Spleen (tissue), 11 donors: Measurements from ENCODE around the gene KCNIP2. TPM values are rescaled to one million over a fixed set of nuclear protein-coding genes. Genes with fewer than 3 reads are reported as not detected.

Source experiments
- DNase-seq: peaks from one replicate; pipeline ENCODE4 v3.0.0-alpha.2; 2020
- H3K27ac ChIP-seq, 8 donors: fragments of 200-600 bp; sonication (generic) in 7 of 8; 1 replicate in 4 of 8; 2 replicates in 4 of 8; pipeline versions ENCODE4 v1.5.0 to v1.8.0; 2016 to 2021; ENCODE audit warnings: inconsistent platforms in 4 of 8, mild to moderate bottlenecking in 4 of 8, moderate library complexity in 1 of 8
- H3K27me3 ChIP-seq, 7 donors: fragments of 200-600 bp; sonication (generic) in 6 of 7; replicated peaks in 1 of 7; 1 replicate in 4 of 7; 2 replicates in 3 of 7; pipeline versions ENCODE4 v1.5.0 to v1.8.0; 2016 to 2021; ENCODE audit warnings: inconsistent platforms in 3 of 7, mild to moderate bottlenecking in 1 of 7
- H3K36me3 ChIP-seq, 6 donors: fragments of 200-600 bp; sonication (generic) in 5 of 6; 1 replicate in 4 of 6; 2 replicates in 2 of 6; pipeline versions ENCODE4 v1.5.0 to v1.8.0; 2016 to 2021; ENCODE audit warnings: inconsistent platforms in 2 of 6
- H3K4me1 ChIP-seq, 6 donors: fragments of 200-600 bp; sonication (generic) in 5 of 6; 1 replicate in 3 of 6; 2 replicates in 3 of 6; pipeline versions ENCODE4 v1.5.0 to v1.8.0; 2016 to 2021; ENCODE audit warnings: inconsistent platforms in 3 of 6
- H3K4me3 ChIP-seq, 8 donors: fragments of 200-600 bp; sonication (generic) in 7 of 8; 1 replicate in 4 of 8; 2 replicates in 4 of 8; pipeline versions ENCODE4 v1.5.0 to v1.8.0; 2016 to 2021; ENCODE audit warnings: inconsistent platforms in 4 of 8, mild to moderate bottlenecking in 4 of 8, moderate library complexity in 2 of 8
- H3K9me3 ChIP-seq, 8 donors: fragments of 200-600 bp; sonication (generic) in 7 of 8; 1 replicate in 4 of 8; 2 replicates in 4 of 8; pipeline versions ENCODE4 v1.5.0 to v1.8.0; 2016 to 2021; ENCODE audit warnings: inconsistent platforms in 4 of 8
- POLR2A ChIP-seq, 3 donors: fragments of 450-650 bp; IDR thresholded peaks; one replicate each; pipeline ENCODE4 v1.5.1; 2017; ENCODE audit warnings: antibody characterized with exemption in 3 of 3, mild to moderate bottlenecking in 1 of 3
- POLR2AphosphoS5 ChIP-seq, 3 donors: sonication (generic); formaldehyde crosslinking; IDR thresholded peaks; one replicate each; pipeline ENCODE4 v1.5.1; 2017; ENCODE audit warnings: antibody characterized with exemption in 3 of 3
- WGBS, 5 donors: extraction: QIAGEN DNeasy Blood & Tissue Kit in 3 of 5; methylation state at CpG; one replicate each; pipeline versions ENCODE4 v1.1.5 to v1.1.7; 2013 to 2018; 5-methylcytosine and 5-hydroxymethylcytosine counted together
- intact Hi-C: fragments of 100-400 bp; cut with DNase I; formaldehyde crosslinking; loops from one replicate; pipeline ENCODE4 v1.15.0; 2023; ENCODE audit warnings: low total_unique reads
- polyA plus RNA-seq, 3 donors: library from polyadenylated mRNA; stranded (reverse); fragments of 200-250 nt; gene quantifications; one replicate each; pipeline ENCODE4 v1.2.1, GENCODE V29; 2013
- total RNA-seq, 7 donors: library from RNA; depleted of rRNA in 3 of 7; stranded (reverse); fragments of >200 nt in 3 of 7; fragmentation: NEBNext Ultra II Directional in 4 of 7; extraction: Animal tissue kit (Norgen Biotek cat#: 25700) in 4 of 7; gene quantifications; one replicate each; pipeline versions ENCODE4 v1.1.0 to v1.2.1, GENCODE V29; 2016 to 2021
- TF ChIP-seq, protein P1 (sequence below), 11 experiments: fragments of 200-600 bp in 7 of 11; fragments of 450-650 bp in 4 of 11; sonication (generic) in 4 of 11; IDR thresholded peaks in 8 of 11; conservative IDR thresholded peaks in 3 of 11; 1 replicate in 7 of 11; 2 replicates in 4 of 11; pipeline versions ENCODE4 v1.4.0 to v1.8.0; 2016 to 2021; ENCODE audit warnings: antibody characterized with exemption in 11 of 11, inconsistent platforms in 4 of 11, mild to moderate bottlenecking in 1 of 11
- donor health status: healthy with polysubstance abuse.
- donor health status: DM: no; HTN: no; CAD: no; lungs with moderate emphysema.
- donor health status: DM: no; HTN: no; CAD: no.
- donor health status: Bipolar disorder and iron deficiency.
- donor health status: healthy.
- donor health status: DM: no; HTN: no; CAD: no.
- donor health status: DM: yes; HTN: yes; CAD: no.

Gene KCNIP2
- total and polyA plus RNA-seq, 10 donors: 1.00 to 8.6 (median 5.2) TPM

DNA sequence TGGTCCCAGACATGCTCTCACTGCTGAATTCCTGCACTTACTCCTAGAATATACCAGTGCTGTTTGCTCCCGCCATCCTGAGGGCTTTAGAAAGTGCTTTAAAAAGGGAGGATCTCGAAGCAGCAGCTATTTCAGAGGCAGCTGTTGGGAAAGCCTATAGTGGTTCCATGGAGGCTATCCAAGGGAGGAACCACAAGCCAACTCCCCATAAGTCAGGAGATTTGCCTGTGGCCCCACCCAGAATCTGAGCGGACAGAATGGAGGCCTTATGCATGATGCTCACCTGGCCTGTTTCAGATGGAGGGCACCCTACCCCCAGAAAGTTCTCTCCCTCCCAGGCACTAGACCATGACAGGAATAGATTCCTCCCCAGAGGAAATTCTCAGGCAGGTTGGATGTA is 2.3 kb upstream of the KCNIP2 start:
- H3K36me3 ChIP-seq: peaks cover 0 to 55% (median 27%) of the 10 kb centered on the region in 6 donors
- no peak for DNase-seq
- intact Hi-C loops: no loop called here
- H3K27ac ChIP-seq: no peak overlapping the region
- H3K9me3 ChIP-seq: no peaks in the 10 kb centered on the region
- H3K4me3 ChIP-seq: no peak overlapping the region
- WGBS, 5 donors: 95 to 97% (median 96%) methylated on average over 3 of the region's 3 CpGs
- peaks cover 0 to 5% (median 0%) of the 10 kb centered on the region in 7 donors for H3K27me3 ChIP-seq
- H3K4me1 ChIP-seq: peaks cover 10 to 69% (median 43%) of the 10 kb centered on the region in 6 donors
- TF ChIP-seq POLR2AphosphoS5 (IDR thresholded peaks at IDR 0.05): no peak
- TF ChIP-seq POLR2A (IDR thresholded peaks at IDR 0.05): no peak
- TF ChIP-seq, protein P1, sequence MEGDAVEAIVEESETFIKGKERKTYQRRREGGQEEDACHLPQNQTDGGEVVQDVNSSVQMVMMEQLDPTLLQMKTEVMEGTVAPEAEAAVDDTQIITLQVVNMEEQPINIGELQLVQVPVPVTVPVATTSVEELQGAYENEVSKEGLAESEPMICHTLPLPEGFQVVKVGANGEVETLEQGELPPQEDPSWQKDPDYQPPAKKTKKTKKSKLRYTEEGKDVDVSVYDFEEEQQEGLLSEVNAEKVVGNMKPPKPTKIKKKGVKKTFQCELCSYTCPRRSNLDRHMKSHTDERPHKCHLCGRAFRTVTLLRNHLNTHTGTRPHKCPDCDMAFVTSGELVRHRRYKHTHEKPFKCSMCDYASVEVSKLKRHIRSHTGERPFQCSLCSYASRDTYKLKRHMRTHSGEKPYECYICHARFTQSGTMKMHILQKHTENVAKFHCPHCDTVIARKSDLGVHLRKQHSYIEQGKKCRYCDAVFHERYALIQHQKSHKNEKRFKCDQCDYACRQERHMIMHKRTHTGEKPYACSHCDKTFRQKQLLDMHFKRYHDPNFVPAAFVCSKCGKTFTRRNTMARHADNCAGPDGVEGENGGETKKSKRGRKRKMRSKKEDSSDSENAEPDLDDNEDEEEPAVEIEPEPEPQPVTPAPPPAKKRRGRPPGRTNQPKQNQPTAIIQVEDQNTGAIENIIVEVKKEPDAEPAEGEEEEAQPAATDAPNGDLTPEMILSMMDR (IDR thresholded peaks at IDR 0.05 in 8 of 11, conservative IDR thresholded peaks at IDR 0.05 in 3 of 11): no peak

DNA sequence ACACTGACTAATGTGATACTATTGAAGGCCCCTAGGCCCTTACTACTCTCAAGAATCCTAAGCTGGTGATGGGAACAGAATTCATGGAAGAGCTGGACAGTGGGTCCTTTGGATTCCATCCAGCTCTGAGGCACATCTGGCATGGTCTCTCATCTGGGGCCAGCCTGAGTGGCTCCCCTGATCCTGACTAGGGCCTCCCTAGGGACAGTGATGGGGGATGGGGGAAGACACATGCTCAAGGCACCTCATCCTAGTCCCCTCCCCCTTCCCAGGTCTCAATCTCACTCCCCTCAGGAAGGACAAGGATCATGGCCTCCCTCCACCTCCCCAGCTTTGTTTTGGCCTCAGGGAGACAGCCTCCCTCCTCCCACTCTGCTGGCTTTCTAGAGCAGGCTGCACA is 1.8 kb downstream of the KCNIP2 start:
- H3K4me1 ChIP-seq: peaks cover 26 to 83% (median 49%) of the 10 kb centered on the region in 6 donors
- H3K27me3 ChIP-seq: peaks cover 0 to 7% (median 0%) of the 10 kb centered on the region in 7 donors
- H3K9me3 ChIP-seq: no peaks in the 10 kb centered on the region
- peak overlapping the region in 1 of 8 donors; percentile 71 for H3K4me3 ChIP-seq
- TF ChIP-seq, protein P1 (IDR thresholded peaks at IDR 0.05 in 8 of 11, conservative IDR thresholded peaks at IDR 0.05 in 3 of 11): no peak
- no peak for TF ChIP-seq POLR2AphosphoS5 (IDR thresholded peaks at IDR 0.05)
- TF ChIP-seq POLR2A (IDR thresholded peaks at IDR 0.05): no peak
- no peak overlapping the region for H3K27ac ChIP-seq
- H3K36me3 ChIP-seq: peaks cover 0 to 20% (median 16%) of the 10 kb centered on the region in 6 donors
- no peak for DNase-seq
- intact Hi-C loops: loop anchor here (5.0 kb wide), 2 partner anchors 170 to 230 kb away; no protein-coding TSS in a partner anchor

GRCh38 chr10:101840741-101841453 is 2.7 kb downstream of the KCNIP2 start:
- Histone ChIP-seq H3K4me1 (peaks cover 26 to 92% (median 56%) of the 10 kb centered on the region in 6 donors), H3K9me3 (no peaks in the 10 kb centered on the region), H3K27me3 (peaks cover 0 to 7% (median 0%) of the 10 kb centered on the region in 7 donors), H3K27ac (peak overlapping the region in 2 of 8 donors; percentile 3 to 22), H3K36me3 (peaks cover 0 to 10% (median 6%) of the 10 kb centered on the region in 6 donors), H3K4me3 (peak overlapping the region in 7 of 8 donors; percentile 36 to 71 (median 47))
- TF ChIP-seq, protein P1 (IDR thresholded peaks at IDR 0.05 in 8 of 11, conservative IDR thresholded peaks at IDR 0.05 in 3 of 11): peak; percentile 88 to 98 (median 95)
- TF ChIP-seq POLR2A (IDR thresholded peaks at IDR 0.05) (no peak), POLR2AphosphoS5 (IDR thresholded peaks at IDR 0.05) (peak; percentile 45 to 83 (median 64))
- WGBS, 5 donors: 4 to 17% (median 4%) methylated on average over 35 to 46 of the region's 46 CpGs
- DNase-seq: peak; percentile 96
- intact Hi-C loops: loop anchor here (5.0 kb wide), 2 partner anchors 171 to 231 kb away; no protein-coding TSS in a partner anchor

GRCh38 chr10:101840102-101840684 is 3.4 kb downstream of the KCNIP2 start:
- intact Hi-C loops: loop anchor here (5.0 kb wide), 2 partner anchors 172 to 232 kb away; no protein-coding TSS in a partner anchor
- no peaks in the 10 kb centered on the region for H3K9me3 ChIP-seq
- DNase-seq: no peak
- H3K36me3 ChIP-seq: peaks cover 0 to 3% (median under 1%) of the 10 kb centered on the region in 6 donors
- TF ChIP-seq POLR2AphosphoS5 (IDR thresholded peaks at IDR 0.05): no peak
- TF ChIP-seq, protein P1 (IDR thresholded peaks at IDR 0.05 in 8 of 11, conservative IDR thresholded peaks at IDR 0.05 in 3 of 11): no peak
- 0 to 4% (median 3%) methylated on average over 19 of the region's 19 CpGs for WGBS, 5 donors
- H3K4me3 ChIP-seq: peak overlapping the region in 7 of 8 donors; percentile 31 to 71 (median 47)
- H3K27ac ChIP-seq: peak overlapping the region in 1 of 8 donors; percentile 21
- H3K4me1 ChIP-seq: peaks cover 26 to 100% (median 64%) of the 10 kb centered on the region in 6 donors
- H3K27me3 ChIP-seq: peaks cover 0 to 7% (median 0%) of the 10 kb centered on the region in 7 donors
